ENCODE data around the gene FCRL2.

- TF ChIP-seq SUZ12 (IDR thresholded peaks at IDR 0.05; ENCODE audit: extremely low read depth, insufficient read depth, insufficient read length) (no peak), ZNF274 (IDR thresholded peaks at IDR 0.05; ENCODE audit: low read depth, low read length) (no peak), YY1 (IDR thresholded peaks at IDR 0.05; ENCODE audit: insufficient read depth, insufficient read length) (no peak)
Measured at GRCh38 chr1:157711802-157712201, 65.1 kb downstream of the FCRL2 start.

Measured in NT2/D1 (cell line).